Activated T-helper 9 cell treated with anti-CD3 and anti-CD28 coated beads, Interleukin-2, amount 50 U/mL, for 16 hours (primary cell): ENCODE results near the gene CHI3L2.

Experiments
- DNase-seq: peaks from one replicate; pipeline ENCODE4 v3.0.0-alpha.2; 2020; ENCODE audit warnings: low read depth

Gene CHI3L2

GRCh38 chr1:111253876-111254275, 26.4 kb downstream of the CHI3L2 start:
- no peak for DNase-seq

- DNase-seq: no peak
Observed at GRCh38 chr1:111256988-111257658, 29.6 kb downstream of the CHI3L2 start.

- no peak for DNase-seq
Observed at GRCh38 chr1:111267801-111268508, 40.4 kb downstream of the CHI3L2 start.

GRCh38 chr1:111269825-111270406, 42.4 kb downstream of the CHI3L2 start:
- DNase-seq: no peak

GRCh38 chr1:111270771-111271463, 43.4 kb downstream of the CHI3L2 start:
- DNase-seq: no peak

- no peak for DNase-seq
Observed at GRCh38 chr1:111271464-111271801, 43.9 kb downstream of the CHI3L2 start.

GRCh38 chr1:111272081-111272480, 44.6 kb downstream of the CHI3L2 start:
- DNase-seq: no peak

GRCh38 chr1:111274653-111275052, 47.1 kb downstream of the CHI3L2 start:
- no peak for DNase-seq

- DNase-seq: peak; percentile 16
Observed at GRCh38 chr1:111275079-111275478, 47.6 kb downstream of the CHI3L2 start.

- DNase-seq: no peak
Observed at GRCh38 chr1:111275780-111276433, 48.4 kb downstream of the CHI3L2 start.

GRCh38 chr1:111279144-111279543, 51.6 kb downstream of the CHI3L2 start:
- DNase-seq: no peak

GRCh38 chr1:111280267-111280666, 52.8 kb downstream of the CHI3L2 start:
- DNase-seq: no peak

- DNase-seq: no peak
Observed at GRCh38 chr1:111281411-111281810, 53.9 kb downstream of the CHI3L2 start.

GRCh38 chr1:111283838-111284237, 56.3 kb downstream of the CHI3L2 start:
- no peak for DNase-seq

- DNase-seq: no peak
Observed at GRCh38 chr1:111285879-111286278, 58.4 kb downstream of the CHI3L2 start.

GRCh38 chr1:111286912-111287311, 59.4 kb downstream of the CHI3L2 start:
- no peak for DNase-seq

GRCh38 chr1:111289371-111289770, 61.9 kb downstream of the CHI3L2 start:
- DNase-seq: no peak

- DNase-seq: no peak
Observed at GRCh38 chr1:111290104-111290503, 62.6 kb downstream of the CHI3L2 start.

- no peak for DNase-seq
Observed at GRCh38 chr1:111290630-111291029, 63.1 kb downstream of the CHI3L2 start, which contains the start of gene CHIA. TSS of gene CHIA (plus strand) at chr1:111290851. CDS start at chr1:111310468, 19,617 bp downstream.
